ENCODE data around the gene GREB1L.

DNA sequence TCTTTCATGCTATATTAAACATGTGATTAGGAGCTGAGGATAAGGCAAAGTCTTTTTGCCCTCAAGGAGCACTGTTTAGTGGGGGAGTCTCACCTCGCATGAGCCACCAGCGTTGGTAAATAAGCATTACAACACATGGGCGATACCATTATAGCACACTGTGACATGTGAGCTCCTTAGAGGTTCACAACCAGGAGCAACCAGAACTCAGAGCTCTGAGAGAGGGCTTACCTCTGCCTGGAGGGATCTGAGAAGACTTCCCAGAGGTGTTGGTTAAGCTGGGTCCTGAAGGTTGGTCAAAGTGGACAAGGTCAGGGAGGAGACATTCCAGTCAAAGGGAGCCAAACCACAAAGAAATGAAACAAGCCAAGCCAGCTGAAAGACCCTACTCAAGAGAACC lies 199.6 kb downstream of the GREB1L start:
- TF ChIP-seq, protein P1, sequence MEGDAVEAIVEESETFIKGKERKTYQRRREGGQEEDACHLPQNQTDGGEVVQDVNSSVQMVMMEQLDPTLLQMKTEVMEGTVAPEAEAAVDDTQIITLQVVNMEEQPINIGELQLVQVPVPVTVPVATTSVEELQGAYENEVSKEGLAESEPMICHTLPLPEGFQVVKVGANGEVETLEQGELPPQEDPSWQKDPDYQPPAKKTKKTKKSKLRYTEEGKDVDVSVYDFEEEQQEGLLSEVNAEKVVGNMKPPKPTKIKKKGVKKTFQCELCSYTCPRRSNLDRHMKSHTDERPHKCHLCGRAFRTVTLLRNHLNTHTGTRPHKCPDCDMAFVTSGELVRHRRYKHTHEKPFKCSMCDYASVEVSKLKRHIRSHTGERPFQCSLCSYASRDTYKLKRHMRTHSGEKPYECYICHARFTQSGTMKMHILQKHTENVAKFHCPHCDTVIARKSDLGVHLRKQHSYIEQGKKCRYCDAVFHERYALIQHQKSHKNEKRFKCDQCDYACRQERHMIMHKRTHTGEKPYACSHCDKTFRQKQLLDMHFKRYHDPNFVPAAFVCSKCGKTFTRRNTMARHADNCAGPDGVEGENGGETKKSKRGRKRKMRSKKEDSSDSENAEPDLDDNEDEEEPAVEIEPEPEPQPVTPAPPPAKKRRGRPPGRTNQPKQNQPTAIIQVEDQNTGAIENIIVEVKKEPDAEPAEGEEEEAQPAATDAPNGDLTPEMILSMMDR (conservative IDR thresholded peaks at IDR 0.05; ENCODE audit: low read length), result no peak
- no peak for TF ChIP-seq EZH2phosphoT487 (IDR thresholded peaks at IDR 0.05; ENCODE audit: borderline replicate concordance, low read depth, low read length)
